MM.1S (cell line): Measurements from ENCODE around the gene AKAP13.

ENCODE experiments used
- DNase-seq: peaks from one replicate; pipeline ENCODE4 v3.0.0-alpha.2; 2015
- H2AFZ ChIP-seq: fragments of 300-600 bp; sonication (generic); 2 replicates; pipeline ENCODE4 v1.6.0; 2016; ENCODE audit warnings: antibody characterized with exemption, low read length
- H3F3A ChIP-seq: fragments of 300-600 bp; sonication (generic); 2 replicates; pipeline ENCODE4 v1.6.1; 2016; ENCODE audit warnings: mild to moderate bottlenecking, antibody characterized with exemption, low read length, moderate library complexity, mixed read lengths; ENCODE audit not compliant: insufficient read depth
- H3K27ac ChIP-seq: fragments of 300-600 bp; sonication (generic); 2 replicates; pipeline ENCODE4 v1.5.1; 2016; ENCODE audit warnings: mild to moderate bottlenecking, low read length
- H3K27me3 ChIP-seq: fragments of 300-600 bp; sonication (generic); replicated peaks from 2 replicates; pipeline ENCODE4 v1.6.0; 2016; ENCODE audit warnings: low read length; ENCODE audit not compliant: insufficient read depth
- H3K36me3 ChIP-seq: fragments of 300-600 bp; sonication (generic); replicated peaks from 2 replicates; pipeline ENCODE4 v1.6.1; 2016; ENCODE audit warnings: mild to moderate bottlenecking, low read length, mixed read lengths; ENCODE audit not compliant: insufficient read depth
- H3K4me1 ChIP-seq: fragments of 300-600 bp; sonication (generic); 2 replicates; pipeline ENCODE4 v1.6.1; 2016; ENCODE audit warnings: low read length, mixed read lengths
- H3K4me2 ChIP-seq: fragments of 300-600 bp; sonication (generic); 2 replicates; pipeline ENCODE4 v1.6.0; 2016; ENCODE audit warnings: low read depth, low read length
- H3K4me3 ChIP-seq: fragments of 300-600 bp; sonication (generic); 2 replicates; pipeline ENCODE4 v1.5.1; 2016; ENCODE audit warnings: low read length, mixed read lengths
- H3K79me2 ChIP-seq: fragments of 300-600 bp; sonication (generic); 2 replicates; pipeline ENCODE4 v1.6.1; 2016; ENCODE audit warnings: mixed run types, low read length, mixed read lengths
- H3K9ac ChIP-seq: fragments of 300-600 bp; sonication (generic); 2 replicates; pipeline ENCODE4 v1.6.1; 2016; ENCODE audit warnings: low read length, mixed read lengths
- H3K9me2 ChIP-seq: fragments of 300-600 bp; sonication (generic); replicated peaks from 2 replicates; pipeline ENCODE4 v1.6.1; 2016; ENCODE audit warnings: mild to moderate bottlenecking, low read length, mixed read lengths; ENCODE audit not compliant: insufficient read depth
- H3K9me3 ChIP-seq: fragments of 300-600 bp; sonication (generic); replicated peaks from 2 replicates; pipeline ENCODE4 v1.6.1; 2016; ENCODE audit warnings: mild to moderate bottlenecking, low read length, mixed read lengths; ENCODE audit not compliant: insufficient read depth
- H4K20me1 ChIP-seq: fragments of 300-600 bp; sonication (generic); 2 replicates; pipeline ENCODE4 v1.6.1; 2016; ENCODE audit warnings: mild to moderate bottlenecking, low read length, moderate library complexity, mixed read lengths; ENCODE audit not compliant: insufficient read depth
- CTCF ChIP-seq: fragments of 300-600 bp; sonication (generic); IDR thresholded peaks from 2 replicates; pipeline ENCODE4 v1.5.1; 2016; ENCODE audit warnings: antibody characterized with exemption, low read length, mixed read lengths
- EZH2 ChIP-seq: fragments of 300-600 bp; sonication (generic); optimal IDR thresholded peaks from 2 replicates; pipeline ENCODE3; 2017; ENCODE audit warnings: low read depth, mild to moderate bottlenecking, antibody characterized with exemption, low read length, mixed read lengths
- EZH2phosphoT487 ChIP-seq: fragments of 300-600 bp; sonication (generic); IDR thresholded peaks from 2 replicates; pipeline ENCODE4 v1.6.1; 2018; ENCODE audit warnings: antibody characterized with exemption, low read length

Gene AKAP13

GRCh38 chr15:85763673-85764633 lies 383.6 kb downstream of the AKAP13 start:
- Histone ChIP-seq H2AFZ (no peak overlapping the region), H3F3A (no peaks in the 10 kb centered on the region), H3K79me2 (no peaks in the 10 kb centered on the region), H3K9ac (no peak overlapping the region), H3K4me3 (no peak overlapping the region), H3K36me3 (no peaks in the 10 kb centered on the region), H3K9me2 (no peaks in the 10 kb centered on the region), H3K4me2 (no peak overlapping the region), H3K27me3 (no peaks in the 10 kb centered on the region), H3K4me1 (no peaks in the 10 kb centered on the region), H3K27ac (no peak overlapping the region), H3K9me3 (no peaks in the 10 kb centered on the region), H4K20me1 (no peaks in the 10 kb centered on the region)
- TF ChIP-seq CTCF (no peak), EZH2 (no peak)
- DNase-seq: no peak

DNA sequence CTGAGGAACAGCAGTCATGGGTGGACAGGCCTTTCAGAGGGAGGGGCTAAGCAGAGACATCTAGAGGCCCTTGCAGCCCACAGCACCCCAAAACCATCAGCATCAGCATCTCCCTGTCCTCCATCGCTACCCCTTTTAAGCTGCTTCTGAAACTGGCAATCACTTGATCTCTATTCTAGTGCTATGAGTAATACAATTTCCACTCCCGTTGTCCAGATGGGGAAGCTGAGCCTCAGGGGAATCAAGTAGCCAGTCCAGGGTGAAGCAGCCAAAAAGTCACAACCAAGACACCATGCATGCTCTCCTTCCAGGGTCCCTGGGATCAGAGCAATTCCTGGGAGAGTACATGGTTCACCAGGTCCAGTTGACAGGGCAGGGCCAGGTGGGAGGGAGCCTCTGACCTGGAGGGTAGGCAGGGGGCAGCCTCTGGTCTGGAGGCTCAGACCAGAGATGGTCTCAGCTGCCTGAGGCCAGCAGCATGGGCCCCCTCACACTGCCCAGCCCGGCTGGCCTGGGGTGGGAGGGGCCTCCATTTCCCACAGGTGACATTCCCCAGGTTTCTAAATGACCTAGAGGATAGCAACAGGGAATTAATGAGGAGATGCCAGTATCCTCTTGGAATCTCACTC lies 384.4 kb downstream of the AKAP13 start:
- H3K27me3 ChIP-seq: no peaks in the 10 kb centered on the region

DNA sequence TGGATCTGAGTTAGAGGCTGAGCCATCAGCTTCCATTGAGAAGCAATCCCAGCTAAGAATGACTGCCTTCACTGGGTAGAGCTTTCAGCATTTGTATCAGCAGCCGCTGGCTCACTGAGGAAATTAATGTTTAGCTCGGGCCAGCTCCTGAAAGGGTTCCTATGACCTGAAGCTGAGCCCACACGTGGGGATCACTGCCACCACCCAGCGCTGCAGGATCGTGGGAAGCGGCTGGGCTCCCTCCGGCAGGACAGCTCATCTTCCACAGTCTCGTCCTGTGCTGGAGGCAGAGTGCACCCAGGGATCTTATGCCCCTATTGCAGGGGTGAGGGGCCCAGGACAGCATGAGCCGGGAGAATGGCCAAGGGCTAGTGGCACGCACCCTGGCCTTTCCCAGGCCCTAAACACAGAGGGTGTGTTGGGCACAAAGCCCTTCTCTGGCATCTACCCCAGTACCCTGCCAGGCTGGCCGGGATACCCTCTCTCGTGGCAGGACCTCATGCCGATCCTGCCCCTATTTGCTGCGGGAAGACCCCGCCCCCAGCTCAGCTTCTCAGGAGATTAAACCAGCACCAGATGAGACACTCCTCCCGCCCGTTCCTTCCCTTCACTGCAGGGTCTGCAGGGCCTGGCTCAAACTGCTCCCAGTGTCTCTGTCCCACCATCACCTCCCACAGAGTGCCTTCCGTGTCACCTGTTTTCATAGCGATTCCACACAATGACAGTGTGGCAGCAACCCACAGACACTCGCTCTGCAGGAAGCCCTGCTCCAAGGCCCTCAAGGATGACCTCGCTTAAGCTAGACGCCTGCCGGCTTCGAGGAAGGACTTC lies 385.8 kb downstream of the AKAP13 start:
- Histone ChIP-seq H3K4me2 (no peak overlapping the region), H4K20me1 (no peaks in the 10 kb centered on the region), H3K36me3 (no peaks in the 10 kb centered on the region), H2AFZ (no peak overlapping the region), H3K9me2 (no peaks in the 10 kb centered on the region), H3K4me1 (no peaks in the 10 kb centered on the region), H3K27ac (no peak overlapping the region), H3F3A (no peaks in the 10 kb centered on the region), H3K79me2 (no peaks in the 10 kb centered on the region), H3K9ac (no peak overlapping the region), H3K4me3 (no peak overlapping the region), H3K27me3 (no peaks in the 10 kb centered on the region), H3K9me3 (no peaks in the 10 kb centered on the region)
- DNase-seq: no peak
- TF ChIP-seq CTCF: no peak
- TF ChIP-seq EZH2phosphoT487: no peak
- TF ChIP-seq EZH2: no peak

More for the DNA sequence above, 384.4 kb downstream of the AKAP13 start:
- no peak overlapping the region for H2AFZ ChIP-seq
- TF ChIP-seq CTCF (no peak), EZH2 (no peak), EZH2phosphoT487 (no peak)
- no peak overlapping the region for H3K9ac ChIP-seq
- H3F3A ChIP-seq: no peaks in the 10 kb centered on the region
- no peaks in the 10 kb centered on the region for H3K9me3 ChIP-seq
- no peak overlapping the region for H3K4me3 ChIP-seq
- DNase-seq: no peak
- no peaks in the 10 kb centered on the region for H3K36me3 ChIP-seq
- H4K20me1 ChIP-seq: no peaks in the 10 kb centered on the region
- no peaks in the 10 kb centered on the region for H3K4me1 ChIP-seq
- no peak overlapping the region for H3K27ac ChIP-seq
- no peaks in the 10 kb centered on the region for H3K9me2 ChIP-seq
- H3K79me2 ChIP-seq: no peaks in the 10 kb centered on the region
- H3K4me2 ChIP-seq: no peak overlapping the region
